Measurements from ENCODE around the gene PLEKHG5.
"Not testable (repeated sequence)": the region's sequence is repeated elsewhere in the genome, so short reads cannot be mapped to it uniquely, and the experiment has no call there.

PLEKHG5 gene

GRCh38 chr1:6495540-6496364 is 4.3 kb upstream of the PLEKHG5 start:
- no peak for DNase-seq

DNA sequence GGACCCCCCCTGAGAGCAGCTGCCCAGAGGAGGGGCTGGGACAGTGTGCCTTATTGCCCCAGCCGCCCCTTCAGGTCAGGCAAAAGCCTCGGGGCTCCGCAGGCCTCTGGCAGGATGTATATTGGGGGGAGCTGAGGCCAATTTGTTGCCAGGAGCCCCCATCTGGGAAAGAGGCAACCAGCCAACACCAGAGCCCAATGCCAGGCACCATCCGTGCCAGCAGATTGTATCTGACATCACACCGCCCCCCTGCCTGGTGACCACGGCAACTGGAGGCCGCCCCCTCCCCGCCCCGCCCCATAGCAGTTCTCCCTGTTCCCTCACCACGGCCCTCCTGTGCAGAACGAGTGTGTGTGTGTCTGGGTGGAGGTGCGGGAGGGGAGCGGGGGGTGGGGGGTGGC is 3.6 kb upstream of the PLEKHG5 start:
- peak; percentile 80 to 81 for DNase-seq

DNA sequence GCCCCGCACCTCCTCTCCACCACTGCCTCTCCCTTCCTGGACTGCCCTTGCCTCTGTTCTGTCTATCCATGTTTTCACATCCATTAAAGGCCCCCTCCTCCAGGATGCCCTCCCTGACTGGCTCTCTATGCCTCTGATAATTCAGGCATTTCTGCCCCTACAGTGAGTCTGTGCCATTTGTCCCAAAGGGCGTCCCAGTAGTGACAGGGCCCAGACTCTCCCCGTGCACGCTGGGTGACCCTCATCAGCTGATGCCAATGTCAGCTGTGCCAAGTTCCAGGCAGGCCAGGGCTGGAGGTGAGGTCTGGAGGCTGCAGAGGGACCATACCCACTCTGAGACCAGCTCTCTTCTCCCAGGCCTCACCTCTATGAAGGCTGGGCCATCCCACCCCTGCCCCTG is 3.2 kb upstream of the PLEKHG5 start:
- no peak for DNase-seq

DNA sequence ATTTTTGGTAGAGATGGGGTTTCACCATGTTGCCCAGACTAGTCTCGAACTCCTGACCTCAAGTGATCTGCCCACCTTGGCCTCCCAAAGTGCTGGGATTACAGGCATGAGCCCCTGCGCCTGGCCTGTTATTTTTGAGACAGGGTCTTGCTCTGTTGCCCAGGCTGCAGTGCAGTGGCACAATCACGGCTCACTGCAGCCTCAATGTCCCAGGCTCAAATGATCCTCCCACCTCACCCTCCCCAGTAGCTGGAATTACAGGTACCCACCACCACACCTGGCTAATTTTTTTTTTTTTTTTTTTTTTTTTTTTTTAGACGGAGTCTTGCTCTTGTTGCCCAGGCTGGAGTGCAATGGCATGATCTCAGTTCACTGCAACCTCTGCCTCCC is 2.4 kb upstream of the PLEKHG5 start:
- not testable (repeated sequence) for DNase-seq

GRCh38 chr1:6491966-6492365 is 499 bp upstream of the PLEKHG5 start:
- no peak for DNase-seq

DNA sequence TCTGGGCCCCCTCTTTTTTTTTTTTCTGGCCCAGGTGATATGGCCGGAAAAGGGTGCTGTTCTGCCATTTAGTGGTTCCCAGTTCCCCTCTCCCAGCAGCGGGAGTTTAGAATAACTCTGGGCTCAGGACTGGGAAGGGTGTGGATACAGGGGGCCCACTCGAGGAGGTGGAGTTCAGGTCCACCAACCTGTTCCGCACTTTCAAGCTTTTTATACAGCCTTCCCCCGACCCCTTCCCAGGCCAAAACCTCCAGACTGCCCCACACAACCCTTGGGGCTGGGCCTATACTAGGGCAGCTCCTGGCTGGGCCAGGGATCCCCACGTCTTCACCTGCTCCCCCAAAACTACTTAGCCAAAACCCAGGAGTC is 402 bp downstream of the PLEKHG5 start:
- no peak for DNase-seq

- DNase-seq: peak; percentile 51 to 68
Observed at GRCh38 chr1:6490181-6491080, 1.0 kb downstream of the PLEKHG5 start.

- peak; percentile 73 to 75 for DNase-seq
Observed at GRCh38 chr1:6489799-6490180, 1.7 kb downstream of the PLEKHG5 start.

DNA sequence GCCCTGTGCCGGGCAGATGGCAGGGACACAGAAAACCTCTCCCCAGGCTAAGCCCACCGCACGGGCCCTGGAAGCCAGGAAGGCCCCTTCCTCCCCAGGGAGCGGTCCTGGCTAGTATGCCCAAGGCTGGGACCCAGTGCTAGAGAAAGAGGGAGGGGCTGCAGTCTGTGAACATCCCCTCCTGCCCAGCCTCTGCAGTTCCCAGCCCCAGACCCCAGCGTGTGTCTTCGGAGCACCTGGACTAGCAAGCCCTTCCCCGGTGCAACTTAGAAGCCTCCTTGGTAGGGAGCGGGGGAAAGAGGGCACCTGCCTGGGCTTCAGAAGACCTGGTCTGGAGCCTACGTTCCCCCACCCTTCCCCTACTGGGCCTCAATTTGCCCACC is 2.1 kb downstream of the PLEKHG5 start:
- no peak for DNase-seq

DNA sequence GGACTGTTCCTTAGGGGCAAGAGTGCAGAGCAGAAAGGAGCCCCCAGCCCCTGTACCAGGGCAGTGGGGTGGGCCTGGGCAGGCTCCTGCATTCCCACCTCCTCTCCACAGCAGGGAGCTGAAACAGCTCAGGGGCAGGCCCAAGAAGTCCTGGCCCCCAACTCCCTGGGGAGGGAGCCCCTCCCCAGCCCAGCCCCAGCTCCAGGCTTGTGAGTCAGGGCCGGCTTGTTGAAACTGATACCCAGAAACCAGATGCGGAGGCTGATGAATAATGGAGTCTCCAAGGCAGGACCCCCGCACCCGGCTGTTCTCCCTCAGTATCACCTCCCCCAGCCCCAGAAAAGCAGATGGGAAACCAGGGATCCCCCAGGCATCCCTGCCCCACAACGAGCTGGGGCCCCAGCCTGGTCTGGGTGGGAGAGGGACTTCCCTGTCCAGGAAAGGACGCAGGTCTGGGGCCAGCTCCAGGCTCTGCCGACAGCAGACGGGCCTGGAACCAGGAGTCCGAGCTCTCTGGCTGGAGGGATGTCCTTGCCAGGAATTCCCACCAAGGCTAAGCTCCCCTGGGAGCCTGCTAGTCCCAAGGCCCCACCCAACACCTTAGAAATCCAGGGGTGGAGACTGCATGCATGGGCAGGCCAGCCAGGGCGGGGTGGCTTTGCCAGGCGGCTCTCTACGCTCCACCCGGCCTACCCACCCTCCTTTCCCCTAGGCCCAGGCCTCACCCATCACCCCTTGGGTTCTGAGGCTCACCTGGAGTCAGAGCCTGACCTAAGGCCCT is 2.7 kb downstream of the PLEKHG5 start:
- DNase-seq: no peak

DNA sequence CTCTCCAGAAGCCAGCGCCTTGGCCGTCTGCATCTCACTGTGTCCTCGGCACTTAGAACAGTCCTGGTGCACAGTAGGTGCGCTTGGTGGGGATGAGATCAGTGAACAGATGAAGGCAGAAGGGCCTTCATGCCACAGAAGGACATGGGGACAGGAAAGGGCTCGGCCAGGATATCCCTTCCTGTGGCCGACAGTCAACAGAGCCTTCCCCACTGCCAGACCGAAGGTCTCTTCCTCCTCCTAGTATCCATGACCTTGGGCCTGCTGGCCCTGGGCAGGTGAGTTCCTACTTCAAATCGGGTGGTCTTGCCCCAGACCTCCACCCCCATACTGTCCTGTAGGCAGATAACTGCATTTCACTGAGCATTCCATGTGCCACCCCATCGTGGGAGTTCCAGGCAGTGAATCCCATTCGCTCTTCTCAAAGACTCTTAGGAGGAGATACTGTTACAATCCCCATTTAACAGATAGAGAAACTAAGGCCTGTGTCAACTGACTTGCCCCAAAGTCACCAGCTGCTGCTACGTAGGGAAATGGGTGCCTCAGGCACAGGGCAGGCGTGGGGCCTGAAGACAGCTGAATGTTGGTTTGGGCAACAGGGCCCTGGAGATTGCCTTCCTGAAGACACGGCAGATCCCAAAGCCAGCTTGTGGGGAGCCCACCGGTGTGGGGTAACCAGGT is 3.5 kb downstream of the PLEKHG5 start:
- no peak for DNase-seq

- peak; percentile 73 to 84 for DNase-seq
Observed at GRCh38 chr1:6486433-6487011, 4.9 kb downstream of the PLEKHG5 start.

- DNase-seq: no peak
Observed at GRCh38 chr1:6485168-6486101, 6.0 kb downstream of the PLEKHG5 start.

DNA sequence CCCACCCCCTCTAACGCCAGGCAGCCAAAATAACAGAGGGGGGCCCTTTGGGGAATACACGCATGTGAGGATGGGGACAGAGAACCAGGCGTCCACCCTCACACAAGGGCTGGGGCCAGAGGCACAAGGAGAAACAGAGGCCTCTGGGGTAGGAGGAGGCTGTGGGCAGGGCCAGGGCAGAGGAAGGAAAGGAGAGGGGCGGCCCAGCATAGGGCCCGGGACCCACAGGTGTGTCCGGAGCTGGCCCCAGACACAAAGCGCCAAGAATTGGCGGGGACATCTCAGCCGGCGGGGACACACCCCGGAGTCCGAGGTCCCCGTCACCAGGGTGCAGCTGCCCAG is 6.7 kb downstream of the PLEKHG5 start:
- DNase-seq: no peak

DNA sequence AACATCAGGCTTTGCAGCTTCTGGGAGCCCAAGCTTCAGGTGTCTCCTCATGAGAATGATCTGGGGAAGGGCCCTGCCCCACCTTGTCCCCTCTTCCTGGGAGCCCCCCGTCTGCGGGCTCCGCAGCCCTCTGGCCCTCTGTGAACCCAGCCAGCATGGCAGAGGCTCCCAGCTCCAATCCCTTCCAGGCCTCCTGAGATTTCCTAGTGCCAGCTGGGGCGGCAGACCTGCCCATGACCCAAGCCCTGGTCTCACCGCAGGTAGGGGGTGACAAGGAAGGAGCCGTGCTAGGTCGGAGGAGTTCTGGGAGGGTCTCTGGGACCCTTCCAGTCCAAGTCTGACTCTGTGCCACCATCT is 7.7 kb downstream of the PLEKHG5 start:
- DNase-seq: no peak

- peak in 1 of 2 experiments; percentile 51 for DNase-seq
Observed at GRCh38 chr1:6483017-6483760, 8.3 kb downstream of the PLEKHG5 start.

GRCh38 chr1:6481820-6482219 is 9.6 kb downstream of the PLEKHG5 start:
- DNase-seq: no peak

DNA sequence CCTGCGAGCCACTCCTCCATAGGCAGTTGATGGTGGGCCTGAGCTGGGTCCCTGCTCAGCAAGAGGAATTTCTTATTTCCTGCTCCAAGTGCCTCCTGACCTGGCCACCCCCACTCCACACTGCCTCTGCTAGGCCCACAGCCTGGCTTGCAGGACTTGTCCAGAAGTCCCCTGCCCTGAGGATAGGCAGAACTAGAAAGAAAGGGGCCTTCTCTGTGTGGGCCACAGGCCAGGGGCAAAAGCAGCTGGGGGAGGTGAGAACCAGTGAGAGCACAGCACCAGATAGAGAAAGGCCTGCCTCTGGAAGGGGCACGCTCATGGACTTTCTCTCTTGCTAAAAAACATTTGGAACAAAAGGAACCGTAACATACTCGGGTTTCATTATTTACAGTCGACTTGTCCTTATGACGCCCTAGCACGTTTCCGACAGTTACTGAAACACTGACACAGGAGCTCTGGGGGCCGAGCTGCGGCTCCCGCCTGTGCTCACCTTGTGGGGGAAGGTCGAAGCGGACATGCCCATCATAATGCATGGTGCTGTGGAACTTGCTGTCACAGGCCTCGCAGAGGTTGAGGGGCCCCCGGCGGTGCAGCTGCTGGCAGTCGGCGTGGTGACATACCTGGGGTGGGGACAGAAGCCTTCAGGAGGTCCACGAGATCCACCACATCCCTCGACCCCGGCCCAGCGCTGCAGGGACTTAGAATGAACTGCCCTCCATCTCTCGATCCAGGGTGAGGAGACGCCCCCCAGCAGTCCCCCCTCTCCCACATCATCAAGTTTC is 14.2 kb downstream of the PLEKHG5 start:
- DNase-seq: no peak

- no peak for DNase-seq
Observed at GRCh38 chr1:6476483-6476882, 15.0 kb downstream of the PLEKHG5 start.
